Endodermal cell (in vitro differentiated cells): ENCODE measurements around the gene SCN1A. TPM values are rescaled to one million over a fixed set of nuclear protein-coding genes. Genes with fewer than 3 reads are reported as not detected.
A peak's percentile ranks its signal among the peaks of the same experiment; 100 is the strongest.

Source experiments
- DNase-seq: peaks from one replicate; pipeline ENCODE4 v3.0.0-alpha.2; 2017
- H3K27ac ChIP-seq: 2 replicates; pipeline ENCODE4 v1.5.1; 2013; ENCODE audit warnings: mild to moderate bottlenecking, low read depth, low read length, moderate library complexity
- H3K27me3 ChIP-seq: 2 replicates; pipeline ENCODE4 v1.6.1; 2013; ENCODE audit warnings: mild to moderate bottlenecking, low read length, moderate library complexity; ENCODE audit not compliant: insufficient read depth, control insufficient read depth, poor library complexity, severe bottlenecking
- H3K36me3 ChIP-seq: 2 replicates; pipeline ENCODE4 v1.7.0; 2013; ENCODE audit warnings: mild to moderate bottlenecking, low read length, moderate library complexity; ENCODE audit not compliant: control insufficient read depth, insufficient read depth
- H3K4me1 ChIP-seq: one replicate; pipeline ENCODE4 v1.7.0; 2013; ENCODE audit warnings: low read length; ENCODE audit not compliant: control insufficient read depth, insufficient read depth
- H3K4me3 ChIP-seq: 2 replicates; pipeline ENCODE4 v1.5.1; 2013; ENCODE audit warnings: mild to moderate bottlenecking, low read length, moderate library complexity
- H3K9ac ChIP-seq: 2 replicates; pipeline ENCODE4 v1.6.1; 2013; ENCODE audit warnings: mild to moderate bottlenecking, low read length, moderate library complexity; ENCODE audit not compliant: poor library complexity, severe bottlenecking; ENCODE audit errors: extremely low read depth
- H3K9me3 ChIP-seq: 2 replicates; pipeline ENCODE4 v1.6.1; 2013; ENCODE audit warnings: mild to moderate bottlenecking, low read length, moderate library complexity; ENCODE audit not compliant: control insufficient read depth
- H3K27ac Mint-ChIP-seq: 2 replicates; pipeline ENCODE4 v1.8.0; 2020; ENCODE audit warnings: mixed read lengths
- H3K27me3 Mint-ChIP-seq: 2 replicates; pipeline ENCODE4 v1.8.0; 2021; ENCODE audit warnings: mild to moderate bottlenecking, mixed read lengths; ENCODE audit not compliant: insufficient read depth
- H3K36me3 Mint-ChIP-seq: 2 replicates; pipeline ENCODE4 v1.8.0; 2020; ENCODE audit warnings: low read depth, mixed read lengths
- H3K4me1 Mint-ChIP-seq: 2 replicates; pipeline ENCODE4 v1.8.0; 2020; ENCODE audit warnings: mixed read lengths
- H3K4me3 Mint-ChIP-seq: 2 replicates; pipeline ENCODE4 v1.8.0; 2020; ENCODE audit warnings: mild to moderate bottlenecking, moderate library complexity, mixed read lengths
- H3K9me3 Mint-ChIP-seq: 2 replicates; pipeline ENCODE4 v1.8.0; 2020; ENCODE audit warnings: mild to moderate bottlenecking, mixed read lengths
- WGBS, 2 experiments: methylation state at CpG; one replicate each; pipeline versions ENCODE4 v1.1.5 to v1.1.7; 2013; ENCODE audit warnings: missing lambda C conversion rate in 2 of 2, mixed read lengths in 1 of 2; ENCODE audit not compliant: insufficient coverage in 1 of 2, insufficient read length in 1 of 2; 5-methylcytosine and 5-hydroxymethylcytosine counted together
- total RNA-seq, 2 donors: library from RNA; stranded (reverse); fragmentation: NEBNext Ultra II Directional in 1 of 2; extraction: Animal tissue kit (Norgen Biotek cat#: 25700) in 1 of 2; gene quantifications; 2 replicates in 1 of 2; 3 replicates in 1 of 2; pipeline ENCODE4 v1.2.1, GENCODE V29; 2021
- TF ChIP-seq, protein P1 (sequence below): fragments of 200-600 bp; sonication (generic); conservative IDR thresholded peaks from 2 replicates; pipeline ENCODE4 v1.5.0; 2021; ENCODE audit warnings: antibody characterized with exemption, mild to moderate bottlenecking

SCN1A gene
- total RNA-seq, 2 donors from 2014 or later: not detected

DNA sequence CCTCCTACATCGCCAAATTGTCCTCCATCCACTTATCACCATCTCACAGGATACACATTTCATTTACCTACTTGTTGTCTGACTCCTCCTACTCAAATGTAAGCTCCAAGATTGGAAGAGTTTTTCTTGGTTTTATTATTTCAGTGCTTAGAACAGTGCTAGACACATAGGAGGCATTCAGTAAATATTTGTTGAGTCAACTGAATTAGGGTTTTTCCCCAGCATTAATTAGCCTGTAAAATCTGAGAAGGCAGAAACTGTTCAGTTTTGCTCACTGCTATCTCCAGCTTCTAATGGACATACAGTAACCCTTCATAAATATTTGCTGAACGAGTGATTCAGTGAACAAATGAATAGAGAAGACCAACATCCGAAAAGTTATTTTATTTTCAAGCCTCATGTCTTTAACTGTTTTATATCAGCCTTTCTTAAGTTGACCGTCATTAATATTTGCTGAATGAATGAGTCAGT is 175.0 kb downstream of the SCN1A start:
- Mint-ChIP-seq H3K4me1 (peaks cover 2% of the 10 kb centered on the region), H3K4me3 (no peak overlapping the region), H3K27me3 (peaks cover 3% of the 10 kb centered on the region), H3K36me3 (peaks cover 9% of the 10 kb centered on the region), H3K27ac (no peak overlapping the region), H3K9me3 (peaks cover 6% of the 10 kb centered on the region)
- H3K4me3 ChIP-seq: peak overlapping the region; percentile 91
- WGBS, 2 experiments: 22 to 33% methylated on average over 1 to 4 of the region's 4 CpGs
- no peaks in the 10 kb centered on the region for H3K27me3 ChIP-seq
- H3K36me3 ChIP-seq: peaks cover 17% of the 10 kb centered on the region
- TF ChIP-seq, protein P1, sequence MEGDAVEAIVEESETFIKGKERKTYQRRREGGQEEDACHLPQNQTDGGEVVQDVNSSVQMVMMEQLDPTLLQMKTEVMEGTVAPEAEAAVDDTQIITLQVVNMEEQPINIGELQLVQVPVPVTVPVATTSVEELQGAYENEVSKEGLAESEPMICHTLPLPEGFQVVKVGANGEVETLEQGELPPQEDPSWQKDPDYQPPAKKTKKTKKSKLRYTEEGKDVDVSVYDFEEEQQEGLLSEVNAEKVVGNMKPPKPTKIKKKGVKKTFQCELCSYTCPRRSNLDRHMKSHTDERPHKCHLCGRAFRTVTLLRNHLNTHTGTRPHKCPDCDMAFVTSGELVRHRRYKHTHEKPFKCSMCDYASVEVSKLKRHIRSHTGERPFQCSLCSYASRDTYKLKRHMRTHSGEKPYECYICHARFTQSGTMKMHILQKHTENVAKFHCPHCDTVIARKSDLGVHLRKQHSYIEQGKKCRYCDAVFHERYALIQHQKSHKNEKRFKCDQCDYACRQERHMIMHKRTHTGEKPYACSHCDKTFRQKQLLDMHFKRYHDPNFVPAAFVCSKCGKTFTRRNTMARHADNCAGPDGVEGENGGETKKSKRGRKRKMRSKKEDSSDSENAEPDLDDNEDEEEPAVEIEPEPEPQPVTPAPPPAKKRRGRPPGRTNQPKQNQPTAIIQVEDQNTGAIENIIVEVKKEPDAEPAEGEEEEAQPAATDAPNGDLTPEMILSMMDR: no peak
- peak overlapping the region; percentile 78 for H3K9ac ChIP-seq
- DNase-seq: no peak
- no peak overlapping the region for H3K27ac ChIP-seq
- no peaks in the 10 kb centered on the region for H3K9me3 ChIP-seq
- H3K4me1 ChIP-seq: no peaks in the 10 kb centered on the region

DNA sequence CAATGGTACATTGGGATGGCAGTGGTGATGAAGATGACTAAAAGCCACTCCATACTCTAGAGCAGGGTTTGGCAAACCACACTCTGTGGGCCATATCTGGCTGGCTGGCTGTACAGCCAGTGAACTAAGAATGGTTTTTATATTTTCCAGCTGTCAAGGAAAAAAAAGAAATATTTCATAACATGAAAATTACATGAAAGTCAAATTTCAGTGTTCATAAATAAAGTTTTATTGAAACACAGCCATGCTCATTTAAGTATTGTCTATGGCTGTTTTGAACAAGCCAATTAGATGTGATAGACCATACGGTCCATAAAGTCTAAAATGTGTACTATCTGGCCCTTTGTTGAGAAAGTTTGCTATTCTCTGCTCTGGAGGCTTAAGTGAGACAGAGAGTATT is 175.7 kb downstream of the SCN1A start:
- Mint-ChIP-seq H3K27me3 (peaks cover 3% of the 10 kb centered on the region), H3K27ac (no peak overlapping the region), H3K36me3 (peaks cover 14% of the 10 kb centered on the region), H3K4me3 (no peak overlapping the region), H3K9me3 (peaks cover 6% of the 10 kb centered on the region), H3K4me1 (peaks cover 2% of the 10 kb centered on the region)
- no peak for DNase-seq
- Histone ChIP-seq H3K27me3 (no peaks in the 10 kb centered on the region), H3K4me1 (no peaks in the 10 kb centered on the region), H3K27ac (no peak overlapping the region), H3K4me3 (peak overlapping the region; percentile 91), H3K9me3 (no peaks in the 10 kb centered on the region), H3K36me3 (peaks cover 23% of the 10 kb centered on the region), H3K9ac (no peak overlapping the region)
- 0% methylated on average over 1 of the region's 1 CpG for WGBS, 2 experiments
- TF ChIP-seq, protein P1: no peak

DNA sequence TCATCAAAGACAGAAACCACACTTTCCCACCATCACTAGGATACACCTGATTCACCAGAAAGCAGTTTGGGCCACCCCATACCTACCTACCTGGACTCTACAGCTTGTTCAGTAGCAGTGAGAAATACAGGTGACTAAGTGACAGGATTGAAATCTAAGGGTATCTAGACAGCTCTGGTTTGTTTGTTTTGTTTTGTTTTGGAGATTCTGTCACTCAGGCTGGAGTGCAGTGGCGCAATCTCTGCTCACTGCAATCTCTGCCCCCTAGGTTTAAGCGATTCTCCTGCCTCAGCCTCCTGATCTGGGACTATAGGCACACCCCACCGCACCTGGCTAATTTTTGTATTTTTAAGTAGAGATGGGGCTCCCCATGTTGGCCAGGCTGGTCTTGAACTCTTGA is 177.4 kb downstream of the SCN1A start:
- peaks cover 2% of the 10 kb centered on the region for H3K27me3 Mint-ChIP-seq
- Histone ChIP-seq H3K27me3 (no peaks in the 10 kb centered on the region), H3K4me3 (no peak overlapping the region), H3K36me3 (peaks cover 24% of the 10 kb centered on the region), H3K4me1 (no peaks in the 10 kb centered on the region), H3K9me3 (no peaks in the 10 kb centered on the region), H3K27ac (no peak overlapping the region), H3K9ac (no peak overlapping the region)
- no peak overlapping the region for H3K4me3 Mint-ChIP-seq
- H3K27ac Mint-ChIP-seq: no peak overlapping the region
- peaks cover 2% of the 10 kb centered on the region for H3K4me1 Mint-ChIP-seq
- WGBS, 2 experiments: 95 to 100% methylated on average over 2 to 3 of the region's 3 CpGs
- TF ChIP-seq, protein P1: no peak
- H3K36me3 Mint-ChIP-seq: peaks cover 16% of the 10 kb centered on the region
- H3K9me3 Mint-ChIP-seq: no peaks in the 10 kb centered on the region
- no peak for DNase-seq
